AG10803 (cell line): Measurements from ENCODE around the gene ECEL1.

Source experiments
- DNase-seq: peaks from one replicate; pipeline ENCODE4 v3.0.0; 2010; ENCODE audit warnings: low read depth
- H3K4me3 ChIP-seq: 2 replicates; pipeline ENCODE4 v1.5.1; 2011; ENCODE audit warnings: mild to moderate bottlenecking, low read length, control low read depth
- CTCF ChIP-seq: conservative IDR thresholded peaks from 2 replicates; pipeline ENCODE4 v1.5.1; 2011; ENCODE audit warnings: mild to moderate bottlenecking, low read length, control low read depth, inconsistent platforms

Gene ECEL1

GRCh38 chr2:232512602-232513001 is 25.0 kb upstream of the ECEL1 start:
- TF ChIP-seq CTCF: no peak
- H3K4me3 ChIP-seq: no peak overlapping the region
- DNase-seq: no peak

- no peak for DNase-seq
- H3K4me3 ChIP-seq: no peak overlapping the region
- TF ChIP-seq CTCF: no peak
These were observed 23.8 kb upstream of the ECEL1 start for GRCh38 chr2:232511336-232511890.

DNA sequence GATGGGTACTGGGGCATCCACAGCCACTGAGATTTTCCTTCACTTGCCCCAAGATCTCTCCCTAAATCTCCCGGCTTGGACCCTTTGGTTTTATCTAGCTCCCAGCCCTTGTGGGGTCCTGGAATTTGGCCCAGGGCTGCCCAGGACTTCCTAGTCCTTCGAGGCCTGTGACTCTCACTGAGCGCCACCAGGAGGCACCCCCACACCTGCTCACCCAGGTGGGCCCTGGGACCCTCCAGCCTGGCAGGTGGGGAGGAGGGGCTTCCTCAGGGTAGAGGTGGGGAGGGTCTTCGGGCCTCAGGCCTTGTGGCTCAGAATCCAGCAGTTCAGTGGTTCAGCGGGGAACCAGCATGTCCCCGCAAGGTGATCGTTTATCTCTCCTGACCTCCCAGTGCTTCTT is 20.6 kb upstream of the ECEL1 start:
- no peak overlapping the region for H3K4me3 ChIP-seq
- DNase-seq: no peak
- no peak for TF ChIP-seq CTCF

GRCh38 chr2:232506709-232507108 is 19.1 kb upstream of the ECEL1 start:
- TF ChIP-seq CTCF: no peak
- no peak overlapping the region for H3K4me3 ChIP-seq
- DNase-seq: no peak

DNA sequence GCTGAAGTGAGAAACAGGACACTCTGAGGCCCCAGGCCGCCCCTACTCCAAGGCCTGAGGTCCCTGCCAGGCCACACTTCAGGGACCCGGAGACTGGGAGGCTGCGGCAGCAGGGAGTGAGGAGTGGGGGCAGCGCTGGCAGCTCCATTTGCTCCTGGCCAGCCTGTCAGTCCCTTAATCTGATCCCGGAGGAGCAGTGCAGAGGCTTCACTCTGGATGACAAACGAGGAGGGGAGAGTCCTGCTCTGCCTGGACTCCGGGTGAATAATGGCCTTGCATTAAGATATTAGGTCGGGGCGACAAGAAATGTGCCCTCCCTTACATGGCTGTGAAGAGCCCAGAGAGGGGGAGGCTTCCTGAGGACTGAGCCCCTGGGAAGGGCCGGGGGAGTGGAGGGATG is 18.2 kb upstream of the ECEL1 start:
- no peak for TF ChIP-seq CTCF
- no peak overlapping the region for H3K4me3 ChIP-seq
- no peak for DNase-seq

DNA sequence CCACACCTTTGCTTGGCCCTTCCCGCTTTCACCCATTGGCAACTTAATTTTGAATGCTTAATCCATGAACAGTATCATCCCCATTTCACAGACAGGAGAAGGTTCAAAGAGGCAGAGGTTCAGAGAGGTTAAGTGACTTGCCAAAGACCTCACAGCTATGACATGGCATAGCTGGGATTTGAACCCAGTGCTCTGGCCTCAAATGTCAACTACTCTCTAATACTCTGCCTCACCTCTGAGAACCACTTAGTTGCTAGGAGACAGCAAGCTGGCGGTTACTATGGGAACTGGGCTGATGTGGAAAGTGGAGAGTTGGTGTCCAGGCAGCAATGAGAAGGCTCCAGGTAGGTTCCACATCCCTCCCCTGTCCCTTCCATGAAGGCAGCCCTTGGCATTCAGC is 16.8 kb upstream of the ECEL1 start:
- DNase-seq: no peak
- TF ChIP-seq CTCF: no peak
- H3K4me3 ChIP-seq: no peak overlapping the region

DNA sequence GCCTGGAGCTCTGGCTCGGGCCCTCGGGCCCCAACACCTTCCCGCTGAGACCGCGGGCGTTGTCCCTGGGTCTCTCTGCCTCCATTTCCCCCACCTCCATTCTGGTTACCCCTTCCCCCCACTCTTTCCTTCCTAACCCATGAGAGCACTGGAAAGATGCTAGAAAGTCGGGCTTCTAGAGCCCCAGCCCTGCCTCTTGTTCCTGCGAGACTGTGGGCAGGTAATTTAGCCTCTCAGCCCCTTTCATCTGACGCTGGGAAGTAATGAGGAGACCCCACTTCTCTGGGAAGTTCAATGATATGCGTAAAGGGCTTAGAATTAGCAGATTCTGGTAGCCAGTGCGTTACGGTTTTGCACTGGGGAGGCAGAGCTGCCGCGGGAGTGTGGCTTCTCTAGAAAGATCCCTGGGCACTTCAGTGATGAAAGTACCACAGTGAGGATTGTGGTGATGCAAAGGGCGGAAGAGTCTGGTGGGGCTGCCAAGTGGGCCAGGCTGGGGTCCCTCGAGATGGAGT is 16.2 kb upstream of the ECEL1 start:
- DNase-seq: no peak
- no peak overlapping the region for H3K4me3 ChIP-seq
- no peak for TF ChIP-seq CTCF
